Hematopoietic multipotent progenitor cell treated with erythropoietin and hydrocortisone succinate and interleukin-3 and kit ligand, for 6 days (in vitro differentiated cells): ENCODE results near the gene CCDC88A.
"Not testable (repeated sequence)": the region's sequence is repeated elsewhere in the genome, so short reads cannot be mapped to it uniquely, and the experiment has no call there.

Source experiments
- DNase-seq: peaks from one replicate; pipeline ENCODE4 v3.0.0-alpha.2; 2015

CCDC88A gene

DNA sequence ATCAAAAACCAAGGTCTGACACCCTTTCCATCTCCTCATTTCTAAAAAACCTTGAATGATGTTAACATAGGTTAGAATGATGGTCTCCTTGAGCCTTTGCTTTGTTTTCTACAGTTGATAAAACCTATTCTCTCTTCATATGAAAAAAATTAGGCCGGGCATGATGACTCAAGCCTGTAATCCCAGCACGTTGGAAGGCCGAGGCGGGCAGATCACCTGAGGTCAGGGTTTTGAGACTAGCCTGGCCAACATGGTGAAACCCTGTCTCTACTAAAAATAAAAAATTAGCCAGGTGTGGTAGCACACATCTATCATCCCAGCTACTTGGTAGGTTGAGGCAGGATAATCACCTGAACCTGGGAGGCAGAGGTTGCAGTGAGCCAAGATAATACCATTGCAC is 49.4 kb downstream of the CCDC88A start:
- no peak for DNase-seq

DNA sequence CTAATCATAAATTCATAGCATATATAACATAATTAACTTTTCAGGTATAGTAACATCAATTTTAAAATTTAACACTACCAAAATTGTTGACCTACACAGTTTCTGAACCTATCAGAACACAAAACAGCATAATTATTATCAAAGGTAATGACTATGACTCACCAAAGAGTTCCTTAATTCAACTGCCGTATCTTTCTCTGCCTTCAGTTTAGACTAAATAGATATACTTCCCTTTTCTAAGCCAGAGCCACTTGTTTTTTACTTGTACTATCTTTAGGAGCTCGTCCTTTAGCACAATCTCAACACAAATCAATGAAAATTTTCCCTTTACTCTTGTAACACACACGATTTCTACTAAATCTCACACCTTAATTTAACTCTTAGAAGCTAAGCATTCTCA is 54.4 kb downstream of the CCDC88A start:
- peak; percentile 82 for DNase-seq

DNA sequence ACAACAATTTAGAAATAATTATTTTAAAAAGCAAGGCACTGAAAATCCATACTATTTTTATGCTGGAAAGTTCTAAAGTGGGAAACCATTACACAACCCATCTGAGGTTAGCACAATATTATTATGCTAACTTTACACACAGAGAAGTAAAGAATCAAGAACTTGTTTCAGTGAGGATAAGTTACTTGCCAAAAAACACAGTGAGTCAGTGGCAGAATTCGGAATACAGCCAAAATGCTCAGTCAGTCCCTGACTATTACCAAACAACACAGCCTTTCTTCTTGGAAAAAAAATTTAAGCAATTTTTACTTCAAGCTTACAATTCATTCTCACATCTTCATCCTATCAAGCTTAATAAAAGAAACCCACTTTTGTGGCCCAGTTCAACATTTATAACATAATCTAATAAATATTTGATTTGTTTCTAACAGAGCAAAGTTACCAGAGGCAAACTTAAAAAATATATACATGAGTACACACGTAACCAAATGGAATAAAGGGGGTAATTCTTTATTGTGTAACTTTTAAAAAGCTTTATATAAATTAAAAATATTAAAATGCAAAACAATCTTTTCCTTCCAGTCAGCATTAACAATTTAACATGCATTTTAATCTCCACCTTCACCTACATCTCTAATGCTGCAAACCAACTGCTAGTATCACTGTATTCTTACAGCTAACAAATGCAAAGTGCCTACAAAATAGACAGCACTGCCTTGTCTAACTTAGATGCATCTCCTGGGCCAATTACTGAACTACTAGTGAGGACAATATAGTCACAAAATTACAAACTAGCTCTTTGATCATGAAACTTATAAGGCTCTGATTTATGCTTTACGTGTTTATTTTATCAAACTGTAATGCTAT is 55.2 kb downstream of the CCDC88A start:
- no peak for DNase-seq

DNA sequence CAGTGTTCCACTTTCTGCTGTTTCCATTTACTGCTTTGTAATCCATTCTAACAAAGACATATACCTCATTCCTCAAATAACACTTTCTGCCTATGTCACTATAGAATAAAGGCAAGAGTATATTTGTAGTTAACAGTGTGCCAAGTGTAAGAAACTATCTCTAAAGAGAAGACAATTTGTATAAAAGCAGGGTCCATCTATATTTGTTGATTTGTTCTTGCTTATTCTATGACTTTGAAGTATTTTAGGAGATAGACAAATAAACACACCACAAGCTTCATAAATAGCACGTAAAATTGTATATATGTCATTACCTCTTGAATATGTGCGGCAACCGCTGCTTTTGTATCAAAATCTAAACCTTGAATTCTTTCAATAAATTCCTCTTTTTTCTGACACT is 56.0 kb downstream of the CCDC88A start:
- no peak for DNase-seq

DNA sequence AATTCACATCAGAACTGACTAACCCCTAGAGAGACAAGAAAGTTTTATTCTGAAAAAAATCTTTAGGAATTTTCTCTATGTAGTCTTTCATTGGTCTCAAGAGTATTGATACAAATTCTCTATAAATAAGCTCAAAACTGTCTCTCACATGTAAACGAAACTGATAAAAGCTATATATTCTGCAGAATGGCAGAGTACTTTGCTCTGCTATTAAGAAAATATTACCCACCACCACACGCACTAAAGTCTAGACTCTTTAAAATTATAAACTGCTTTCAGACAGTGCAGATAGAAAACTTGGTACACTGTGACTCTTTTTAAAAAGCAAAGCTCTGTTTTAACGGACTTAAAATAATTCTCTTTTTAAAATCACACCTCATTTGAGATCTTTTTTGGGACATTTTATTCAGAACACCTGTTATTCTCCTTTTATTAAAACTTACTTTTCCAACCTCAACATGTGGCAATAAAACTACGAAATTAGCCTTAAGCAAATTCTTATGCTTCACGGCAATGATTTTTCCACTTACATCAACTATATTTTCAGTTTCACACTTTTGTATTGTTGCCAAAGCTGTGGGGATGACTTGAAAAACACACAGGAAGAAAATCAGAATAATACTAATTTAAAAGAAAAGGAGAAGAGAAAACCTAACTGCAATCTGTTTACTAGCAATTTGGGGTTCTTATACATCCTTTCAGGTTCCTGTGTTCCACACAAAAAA is 58.0 kb downstream of the CCDC88A start:
- DNase-seq = no peak

DNA sequence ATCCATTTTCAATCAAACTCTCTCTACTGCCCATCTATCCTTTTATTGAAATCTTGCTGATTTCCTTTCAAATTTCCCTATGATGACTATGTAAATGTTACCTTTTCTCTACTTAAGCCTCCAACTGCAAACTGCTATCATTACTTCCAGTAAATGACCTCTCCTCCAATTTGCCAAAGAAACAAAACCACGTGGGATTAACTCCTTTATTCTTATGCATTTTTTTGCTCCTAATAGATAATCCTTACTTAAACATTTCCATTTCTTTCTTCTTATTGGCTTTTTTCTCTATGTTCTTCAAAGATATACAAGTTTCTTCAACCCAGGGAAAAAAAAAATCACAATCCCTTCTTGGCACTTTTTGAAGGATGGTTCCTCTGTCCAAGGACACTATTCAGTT is 61.2 kb downstream of the CCDC88A start:
- no peak for DNase-seq

DNA sequence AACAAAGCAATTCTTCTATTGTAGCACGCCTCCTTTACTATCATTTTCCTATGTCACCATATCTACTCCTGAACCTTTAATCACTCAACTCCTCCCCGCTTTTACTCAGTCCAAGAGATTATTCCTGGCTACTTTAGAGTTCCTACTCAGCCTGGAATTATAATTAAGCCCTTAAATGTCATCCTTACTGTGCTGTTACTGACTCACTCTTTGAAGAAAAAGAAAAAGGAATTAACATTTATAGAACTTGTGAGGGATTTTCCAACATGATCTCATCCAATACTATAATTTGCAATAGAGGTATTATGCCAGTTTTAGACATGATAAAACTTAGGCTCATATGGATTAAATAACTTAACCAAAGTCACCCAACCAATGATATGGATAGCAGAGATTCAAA is 61.7 kb downstream of the CCDC88A start:
- DNase-seq = no peak

DNA sequence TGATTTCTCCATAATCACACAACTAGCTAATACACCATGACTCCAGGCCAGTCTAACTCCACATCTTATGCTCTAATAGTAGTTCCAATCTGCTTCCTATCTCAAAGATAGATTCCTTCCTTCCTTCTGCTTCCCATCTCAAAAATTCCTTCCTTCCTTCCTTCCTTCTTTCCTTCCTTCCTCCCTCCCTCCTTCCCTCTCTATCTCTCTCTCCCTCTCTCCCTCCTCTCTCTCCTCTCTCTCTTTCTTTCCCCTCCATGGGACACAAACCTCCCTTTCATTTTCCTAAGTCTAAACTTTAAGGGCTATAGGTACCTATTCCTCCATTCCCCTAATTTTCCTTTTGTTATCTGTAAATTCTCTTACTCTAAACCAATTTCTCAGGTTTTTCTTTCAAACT is 62.5 kb downstream of the CCDC88A start:
- no peak for DNase-seq

DNA sequence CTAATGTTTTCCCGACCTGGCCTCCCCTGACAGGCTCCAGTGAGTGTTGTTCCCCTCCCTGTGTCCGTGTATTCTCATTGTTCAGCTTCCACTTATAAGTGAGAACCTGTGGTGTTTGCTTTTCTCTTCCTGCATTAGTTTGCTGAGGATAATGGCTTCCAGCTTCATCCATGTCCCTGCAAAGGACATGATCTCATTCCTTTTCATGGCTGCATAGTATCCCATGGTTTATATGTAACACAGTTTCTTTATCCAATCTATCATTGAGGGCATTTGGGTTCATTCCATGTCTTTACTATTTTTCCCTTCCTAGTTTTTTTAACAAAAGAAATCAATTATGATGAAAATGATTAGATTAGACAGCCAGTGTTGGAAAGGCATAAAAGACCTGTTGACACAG is 63.5 kb downstream of the CCDC88A start:
- not testable (repeated sequence) for DNase-seq

DNA sequence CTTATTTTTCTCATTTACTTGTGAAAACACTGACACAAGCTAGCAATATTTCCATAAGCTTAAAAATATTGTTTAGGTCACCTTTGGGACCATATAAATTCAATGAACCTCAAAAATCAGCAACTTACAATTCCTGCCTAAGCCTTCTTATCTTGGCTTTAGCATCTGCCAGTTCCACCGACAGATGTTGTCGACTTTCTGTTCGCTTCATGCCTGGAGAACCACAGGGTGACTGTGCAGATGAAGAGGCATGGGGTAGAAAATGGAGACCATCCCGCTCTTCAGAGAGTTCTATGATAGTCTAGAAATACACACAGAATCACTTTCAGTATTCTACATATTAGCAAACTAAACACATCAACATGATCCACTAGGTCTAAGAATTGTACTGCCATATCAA is 64.2 kb downstream of the CCDC88A start:
- peak; percentile 32 for DNase-seq

DNA sequence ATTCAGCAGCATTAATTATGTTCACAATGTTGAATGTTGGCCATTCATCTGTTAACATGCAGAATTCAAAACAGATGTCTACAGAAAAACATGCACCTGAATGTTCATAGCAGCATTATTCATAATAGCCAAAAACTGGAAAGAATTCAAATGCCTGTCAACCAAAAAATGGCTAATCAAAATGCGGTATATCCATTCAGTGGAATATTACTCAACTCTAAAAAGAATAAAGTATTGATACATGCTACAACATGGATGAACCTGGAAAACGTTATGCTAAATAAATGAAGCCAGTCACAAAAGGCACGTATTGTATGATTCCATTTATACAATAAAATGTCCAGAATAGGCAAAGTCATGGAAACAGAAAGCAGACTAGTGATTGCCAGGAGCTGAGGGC is 68.0 kb downstream of the CCDC88A start:
- DNase-seq = no peak

DNA sequence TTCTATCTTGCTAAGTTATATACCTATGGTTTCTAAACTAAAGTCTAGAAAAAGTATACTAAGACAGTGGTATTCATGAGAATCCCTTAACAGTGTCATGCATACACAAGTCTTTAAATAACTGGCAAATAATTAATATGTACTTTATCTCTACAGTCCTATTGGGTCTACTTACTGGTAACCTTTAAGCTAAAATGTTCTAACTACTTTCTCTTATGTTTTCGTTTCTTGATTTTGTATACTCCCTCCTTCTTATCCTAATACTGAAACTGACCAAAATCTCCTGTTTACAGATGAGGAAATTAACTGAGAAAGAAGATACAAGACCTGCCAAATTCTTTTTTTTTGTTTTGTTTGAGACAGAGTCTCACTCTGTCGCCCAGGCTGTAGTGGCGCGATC is 74.6 kb downstream of the CCDC88A start:
- no peak for DNase-seq

DNA sequence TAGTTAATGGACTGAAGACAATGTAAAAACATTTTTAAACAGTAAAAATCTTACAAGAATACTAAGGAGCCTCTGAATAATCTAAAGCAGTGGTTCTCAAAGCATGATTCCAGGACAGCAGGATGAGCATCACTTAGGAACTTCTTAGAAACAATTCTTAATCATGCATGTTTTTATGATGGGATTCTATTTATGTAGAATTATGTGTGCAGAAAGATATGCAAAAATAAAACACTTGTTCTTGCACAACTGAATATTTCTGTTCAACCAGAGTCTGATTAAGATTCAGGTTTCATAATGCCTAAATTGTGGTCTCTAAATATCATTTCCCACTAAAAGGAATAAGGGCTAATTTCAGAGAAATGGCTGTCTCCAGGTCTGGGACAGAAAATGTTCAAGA is 81.4 kb downstream of the CCDC88A start:
- no peak for DNase-seq

DNA sequence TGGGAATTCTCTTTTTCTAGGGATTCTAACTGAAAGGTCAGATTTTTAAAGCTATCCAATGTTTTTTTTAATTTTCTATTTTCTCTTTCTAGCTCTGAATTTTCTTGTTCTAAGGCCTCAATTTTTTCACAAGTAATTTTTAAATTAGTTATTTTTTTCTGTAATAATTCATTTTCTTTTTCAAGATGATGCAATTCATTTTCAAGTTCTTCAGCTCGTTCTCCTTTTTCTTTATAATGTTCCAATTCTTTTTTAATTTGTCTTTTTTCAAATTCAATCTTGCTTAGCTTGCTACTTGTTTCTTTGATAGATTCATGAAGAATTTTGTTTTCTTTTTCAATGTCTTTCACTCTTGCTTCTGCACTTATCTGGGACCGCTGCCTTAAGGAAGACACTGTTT is 84.9 kb downstream of the CCDC88A start:
- DNase-seq = no peak

DNA sequence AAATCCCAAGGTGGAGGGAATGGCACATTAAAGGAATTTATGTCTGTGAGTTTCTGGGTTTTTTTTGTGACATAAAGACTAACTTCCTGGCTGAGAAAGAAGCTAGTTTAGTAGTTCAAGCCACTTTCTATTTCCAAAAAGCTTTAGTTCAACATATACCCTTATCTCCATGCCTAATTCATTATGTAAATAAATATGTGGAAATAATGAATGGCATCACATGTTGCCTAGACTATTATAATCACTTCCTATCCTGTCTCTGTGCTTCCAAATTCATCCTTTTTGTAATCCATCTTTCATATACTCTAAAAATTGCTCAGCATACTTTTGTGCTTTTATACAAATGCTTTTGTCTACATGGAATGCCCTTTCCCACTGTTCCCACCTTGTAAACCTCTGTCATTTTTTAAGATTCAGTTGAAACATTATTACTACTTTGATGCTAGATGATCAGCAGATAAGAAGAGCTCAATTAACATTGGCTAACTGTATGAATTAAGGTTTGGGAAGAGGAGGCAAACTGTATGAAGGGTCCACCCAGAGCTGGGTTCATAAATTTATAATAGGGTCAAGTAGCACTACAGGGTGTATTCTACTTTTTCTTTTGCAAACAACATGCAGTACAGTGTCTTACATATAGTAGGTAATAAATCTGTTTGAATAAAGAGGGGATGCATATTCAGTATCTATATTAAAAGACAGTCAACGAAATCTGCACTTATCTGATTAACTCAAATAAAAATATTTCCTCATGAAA is 88.9 kb downstream of the CCDC88A start:
- no peak for DNase-seq

DNA sequence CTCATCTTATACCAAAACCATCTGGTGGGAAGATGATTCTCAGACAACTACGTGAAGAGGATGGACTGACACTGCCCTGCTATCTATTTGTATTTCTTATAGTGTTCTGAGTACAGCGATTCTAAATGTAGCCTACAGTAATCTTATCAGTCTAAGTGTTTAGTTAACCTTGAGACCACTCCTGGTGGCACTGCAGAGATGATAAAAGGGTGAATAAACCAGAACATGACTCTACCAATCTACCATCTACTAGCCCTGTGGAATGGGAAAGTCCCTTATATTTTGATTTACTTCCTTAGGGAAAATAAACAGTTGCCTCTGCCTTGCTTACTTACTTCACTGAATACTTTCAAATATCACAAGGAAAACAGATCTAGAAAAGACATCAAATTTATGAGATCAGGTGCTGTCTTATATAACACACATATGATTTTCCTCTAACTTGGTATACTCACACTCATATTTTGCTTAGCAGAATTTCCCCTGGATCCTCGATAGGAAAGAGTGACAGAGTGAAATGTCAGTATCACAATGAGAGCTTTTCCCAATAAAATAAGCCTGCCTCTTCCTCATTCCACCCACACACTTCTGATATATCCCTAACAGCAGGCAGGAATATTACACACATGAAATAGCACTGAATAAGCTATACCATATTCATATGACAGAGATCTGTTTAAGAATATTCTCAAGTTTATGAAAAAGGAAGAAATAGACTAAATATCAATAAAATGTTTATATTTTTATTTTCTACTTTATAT is 92.0 kb downstream of the CCDC88A start:
- no peak for DNase-seq

DNA sequence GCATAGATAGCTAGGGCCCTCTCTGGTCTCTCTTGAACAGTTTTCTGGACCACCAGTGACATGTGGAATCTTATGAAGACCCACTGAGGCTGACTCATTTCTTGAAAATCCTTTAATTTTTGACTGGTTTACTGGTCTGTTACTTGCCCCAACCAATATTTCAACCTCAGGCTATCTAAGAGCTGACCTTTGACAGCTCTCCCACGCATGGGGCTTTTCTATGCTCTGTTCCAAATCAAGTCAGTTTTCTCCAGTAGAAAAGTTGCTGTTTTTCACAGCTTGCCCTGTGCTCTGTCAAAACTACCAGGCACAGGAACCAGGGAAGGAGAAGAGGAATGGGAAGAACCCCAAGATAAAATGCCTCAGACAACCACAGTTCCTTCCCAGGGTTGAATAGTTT is 104.7 kb downstream of the CCDC88A start:
- no peak for DNase-seq

DNA sequence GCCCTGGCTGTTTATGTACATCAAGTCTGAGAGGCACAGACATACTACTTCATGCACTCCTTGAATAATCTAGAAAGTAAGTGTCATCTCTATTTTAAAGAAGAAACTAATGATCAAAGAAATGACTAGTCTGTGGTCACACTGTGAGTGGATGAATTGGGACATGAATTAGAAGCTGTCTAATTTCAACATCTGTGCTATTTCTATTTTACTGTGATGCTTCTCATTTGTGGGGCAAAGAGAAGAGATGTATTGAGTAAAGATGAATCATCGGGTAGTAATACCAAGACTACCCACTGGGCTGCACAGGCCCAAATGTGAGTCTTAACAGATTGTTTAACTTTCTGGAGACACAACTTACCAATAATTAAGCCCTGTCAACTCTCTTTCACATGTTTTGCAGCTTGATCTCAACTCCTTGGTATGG is 108.2 kb downstream of the CCDC88A start:
- DNase-seq = peak; percentile 35

DNA sequence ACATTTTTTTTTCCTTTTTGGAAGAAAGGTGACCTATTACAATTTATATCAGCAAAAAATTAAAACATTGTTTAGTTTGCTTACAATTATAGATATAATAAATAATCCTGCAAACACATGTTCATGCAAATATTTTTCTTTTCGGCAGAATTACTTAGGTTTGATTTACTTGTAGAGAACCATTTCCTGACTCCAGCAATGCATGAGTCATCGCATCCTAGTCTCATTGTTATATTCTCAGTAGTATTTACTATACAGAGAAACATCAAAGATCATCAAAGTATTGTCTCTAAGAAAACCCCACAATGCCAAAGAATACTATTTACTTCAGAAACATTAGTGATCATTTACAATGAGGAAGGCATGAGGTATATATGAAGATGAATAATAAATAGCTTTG is 110.2 kb downstream of the CCDC88A start:
- DNase-seq = no peak

DNA sequence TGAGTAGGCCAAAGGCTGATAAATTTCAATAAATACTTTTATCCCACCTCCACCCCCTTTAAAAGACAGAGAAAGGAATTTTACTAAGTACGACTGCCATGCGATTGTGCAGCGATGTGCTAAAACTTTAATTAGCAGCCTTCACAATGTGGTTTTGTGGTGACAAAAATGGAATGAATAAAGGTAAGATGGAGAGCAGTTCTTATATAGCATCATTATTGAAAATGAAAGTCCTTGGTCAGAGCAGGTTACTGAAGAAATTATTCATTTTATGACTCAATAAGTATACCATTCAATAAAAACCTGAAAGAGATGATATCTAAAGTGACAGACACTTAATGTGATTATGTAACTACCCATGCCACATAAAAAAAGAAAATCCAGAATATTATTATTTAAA is 117.4 kb downstream of the CCDC88A start:
- no peak for DNase-seq

DNA sequence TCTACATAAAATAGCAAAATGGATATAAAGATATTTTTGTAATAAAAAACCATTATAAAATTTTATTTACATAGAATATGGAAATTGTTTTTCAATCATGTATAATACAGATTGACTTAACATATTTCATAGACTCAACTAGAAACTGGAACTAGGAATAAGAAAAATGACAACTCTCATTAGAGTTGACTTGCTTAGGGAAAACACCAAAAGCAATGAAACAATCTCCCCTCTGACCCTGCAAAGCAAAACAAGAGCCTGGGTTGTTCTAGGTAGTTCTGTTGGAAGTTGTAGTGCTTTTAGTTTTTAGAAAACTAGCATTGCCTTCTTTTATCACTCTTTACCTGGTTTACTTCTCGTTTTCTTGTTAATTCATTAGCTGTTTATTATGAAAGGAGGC is 118.4 kb downstream of the CCDC88A start:
- no peak for DNase-seq

DNA sequence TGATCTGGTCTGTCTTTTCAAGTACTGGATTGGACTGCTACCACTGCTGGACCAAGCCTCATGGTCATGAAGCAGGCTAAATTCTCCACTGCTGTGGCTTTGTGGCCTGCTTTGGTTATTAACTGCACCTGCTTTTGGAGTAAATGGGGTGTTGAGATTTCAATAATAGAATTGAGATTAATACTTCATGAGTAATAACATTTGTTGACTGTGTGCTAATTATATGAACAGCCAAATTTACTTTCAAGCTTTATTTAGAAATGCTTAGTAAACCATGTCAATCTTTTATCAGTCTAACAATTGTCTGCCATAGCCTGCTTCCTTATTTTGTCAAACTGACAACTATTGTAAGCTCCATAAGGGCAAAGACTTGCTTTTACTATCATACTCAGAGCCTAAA is 123.3 kb downstream of the CCDC88A start:
- no peak for DNase-seq

DNA sequence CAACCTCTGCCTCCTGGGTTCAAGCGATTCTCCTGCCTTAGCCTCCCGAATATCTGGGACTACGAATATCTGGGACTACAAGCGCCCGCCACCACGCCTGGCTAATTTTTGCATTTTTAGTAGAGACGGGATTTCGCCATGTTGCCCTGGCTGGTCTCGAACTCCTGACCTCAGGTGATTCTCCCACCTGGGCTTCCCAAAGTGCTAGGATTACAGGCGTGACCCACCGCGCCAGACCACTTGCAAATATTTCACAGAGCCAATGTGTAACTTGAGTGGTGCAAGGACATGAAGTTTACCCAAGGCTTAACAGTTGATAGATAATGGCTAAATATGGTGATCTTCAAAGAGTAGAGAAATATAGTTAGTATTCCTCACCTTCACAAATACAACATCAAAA is 136.6 kb downstream of the CCDC88A start:
- no peak for DNase-seq
